Activated CD4-positive, alpha-beta T cell treated with anti-CD3 and anti-CD28 coated beads for 4 hours (primary cell): ENCODE measurements around the gene FRRS1.
"Not testable (repeated sequence)": the region's sequence is repeated elsewhere in the genome, so short reads cannot be mapped to it uniquely, and the experiment has no call there.

ENCODE experiments used
- DNase-seq, 2 donors: peaks; one replicate each; pipeline ENCODE4 v3.0.0-alpha.2; 2020

Gene FRRS1, protein sequence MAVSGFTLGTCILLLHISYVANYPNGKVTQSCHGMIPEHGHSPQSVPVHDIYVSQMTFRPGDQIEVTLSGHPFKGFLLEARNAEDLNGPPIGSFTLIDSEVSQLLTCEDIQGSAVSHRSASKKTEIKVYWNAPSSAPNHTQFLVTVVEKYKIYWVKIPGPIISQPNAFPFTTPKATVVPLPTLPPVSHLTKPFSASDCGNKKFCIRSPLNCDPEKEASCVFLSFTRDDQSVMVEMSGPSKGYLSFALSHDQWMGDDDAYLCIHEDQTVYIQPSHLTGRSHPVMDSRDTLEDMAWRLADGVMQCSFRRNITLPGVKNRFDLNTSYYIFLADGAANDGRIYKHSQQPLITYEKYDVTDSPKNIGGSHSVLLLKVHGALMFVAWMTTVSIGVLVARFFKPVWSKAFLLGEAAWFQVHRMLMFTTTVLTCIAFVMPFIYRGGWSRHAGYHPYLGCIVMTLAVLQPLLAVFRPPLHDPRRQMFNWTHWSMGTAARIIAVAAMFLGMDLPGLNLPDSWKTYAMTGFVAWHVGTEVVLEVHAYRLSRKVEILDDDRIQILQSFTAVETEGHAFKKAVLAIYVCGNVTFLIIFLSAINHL

DNA sequence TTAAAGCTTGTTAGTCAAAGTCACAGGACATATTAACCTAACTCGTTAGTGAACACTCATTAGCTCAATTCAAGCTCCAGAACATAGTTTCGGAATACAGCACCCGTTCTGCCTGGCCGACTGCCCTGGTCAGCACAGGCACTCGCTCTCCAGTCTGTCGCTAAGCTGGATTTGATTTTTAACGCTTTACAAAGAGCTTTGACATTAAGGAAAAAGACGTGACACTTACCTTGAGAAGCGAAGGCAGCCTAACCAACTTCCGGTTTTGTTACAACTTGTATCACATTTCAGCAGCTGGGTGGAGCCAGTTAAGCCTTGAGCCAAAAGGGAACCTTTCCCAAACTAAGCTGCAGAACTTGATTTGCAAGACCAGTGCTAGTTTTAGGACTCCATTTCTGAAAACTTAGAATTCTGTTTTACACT is at the start of gene FRRS1:
Gene FRRS1, minus strand, starts transcription at position 258 of the 423 bp plus-strand sequence. CDS start 17,867 bp downstream, outside the sequence.
- peak; percentile 10 to 14 for DNase-seq

DNA sequence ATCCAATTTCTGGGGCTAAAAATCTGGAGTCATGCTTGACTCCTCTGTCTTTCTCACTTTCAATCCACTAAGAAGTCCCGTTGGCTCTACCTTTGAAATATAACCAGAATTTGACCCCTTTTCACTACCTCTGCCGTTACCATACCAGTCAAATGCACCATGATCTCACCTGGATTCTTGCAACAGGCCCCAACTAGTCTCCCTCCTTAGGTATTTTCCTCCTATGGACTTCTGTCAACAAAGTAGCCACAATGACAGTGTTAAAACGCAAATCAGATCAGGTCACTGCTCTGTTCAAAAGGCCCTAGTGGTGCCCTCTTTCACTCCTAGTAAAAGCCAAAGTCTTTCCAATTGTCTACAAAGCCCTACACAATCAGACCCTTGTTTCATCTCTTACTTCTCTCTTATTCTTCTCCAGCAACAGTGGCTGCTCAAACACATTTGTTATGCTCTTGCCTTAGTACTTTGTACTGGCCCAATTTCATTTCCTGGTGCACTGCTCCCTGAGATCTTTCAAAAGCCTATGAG is 48.0 kb upstream of the FRRS1 start:
- no peak for DNase-seq

GRCh38 chr1:99811747-99812146 is 45.3 kb upstream of the FRRS1 start:
- no peak for DNase-seq

DNA sequence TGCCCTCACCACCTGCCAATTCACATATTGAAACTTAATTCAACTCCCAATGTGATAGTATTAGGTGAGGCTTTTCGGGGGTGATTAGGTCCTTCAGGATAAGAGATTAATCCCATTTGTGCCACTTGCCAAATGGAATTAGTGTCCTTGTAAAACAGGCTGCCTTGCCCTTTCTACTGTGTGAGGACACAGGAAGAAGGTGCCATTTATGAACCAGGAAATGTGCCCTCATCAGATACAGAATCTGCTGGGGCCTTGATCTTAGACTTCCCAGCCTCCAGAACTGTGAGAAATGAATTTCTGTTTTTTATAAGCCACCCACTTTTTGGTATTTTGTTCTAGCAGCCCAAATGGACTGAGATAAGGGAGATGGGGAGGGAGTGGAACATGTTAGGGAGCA is 44.6 kb upstream of the FRRS1 start:
- DNase-seq, result no peak

- peak; percentile 19 to 39 for DNase-seq
Measured at GRCh38 chr1:99808391-99809115, 42.1 kb upstream of the FRRS1 start.

GRCh38 chr1:99806882-99807281 is 40.4 kb upstream of the FRRS1 start:
- no peak for DNase-seq

GRCh38 chr1:99801584-99801983 is 35.1 kb upstream of the FRRS1 start:
- DNase-seq, result no peak

DNA sequence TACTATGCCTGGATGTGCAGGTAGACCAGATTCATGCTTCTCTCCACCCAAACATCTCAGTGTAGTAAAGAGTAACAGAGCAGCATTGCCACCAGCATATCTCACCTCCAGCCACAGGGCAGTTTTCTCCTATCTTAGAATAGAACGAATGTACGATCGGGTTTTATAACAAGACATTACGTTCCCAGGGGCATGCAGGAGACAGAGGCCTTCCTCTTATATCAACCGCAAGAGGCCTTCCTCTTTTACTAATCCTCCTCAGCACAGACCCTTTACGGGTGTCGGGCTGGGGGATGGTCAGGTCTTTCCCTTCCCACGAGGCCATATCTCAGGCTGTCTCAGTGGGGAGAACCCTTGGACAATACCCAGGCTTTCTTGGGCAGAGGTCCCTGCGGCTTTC is 27.4 kb upstream of the FRRS1 start:
- not testable (repeated sequence) for DNase-seq

GRCh38 chr1:99789715-99790114 is 23.3 kb upstream of the FRRS1 start:
- DNase-seq, result no peak

DNA sequence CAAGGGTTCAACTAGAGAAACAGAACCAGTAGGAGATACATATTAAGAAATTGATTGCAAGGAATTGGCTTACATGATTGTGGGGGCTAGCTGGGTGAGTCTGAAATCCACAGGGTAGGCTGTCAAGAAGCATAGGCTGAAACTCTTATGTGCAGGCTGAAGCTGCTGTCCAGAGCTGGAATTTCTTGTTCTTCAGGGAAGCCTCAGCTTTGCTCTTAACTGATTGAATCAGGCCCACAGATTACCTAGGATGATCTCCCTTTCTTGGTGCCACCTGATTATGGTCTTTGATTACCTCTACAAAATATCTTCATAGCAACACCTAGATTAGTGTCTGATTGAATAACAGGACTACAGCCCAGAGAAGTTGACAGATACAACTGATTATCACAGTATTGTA is 22.5 kb upstream of the FRRS1 start:
- DNase-seq, result no peak

- DNase-seq, result no peak
Measured at GRCh38 chr1:99786751-99787501, 20.5 kb upstream of the FRRS1 start.

GRCh38 chr1:99784809-99785255 is 18.4 kb upstream of the FRRS1 start:
- DNase-seq, result no peak

- DNase-seq, result no peak
Measured at GRCh38 chr1:99784143-99784542, 17.7 kb upstream of the FRRS1 start.

GRCh38 chr1:99782920-99783319 is 16.5 kb upstream of the FRRS1 start:
- no peak for DNase-seq

DNA sequence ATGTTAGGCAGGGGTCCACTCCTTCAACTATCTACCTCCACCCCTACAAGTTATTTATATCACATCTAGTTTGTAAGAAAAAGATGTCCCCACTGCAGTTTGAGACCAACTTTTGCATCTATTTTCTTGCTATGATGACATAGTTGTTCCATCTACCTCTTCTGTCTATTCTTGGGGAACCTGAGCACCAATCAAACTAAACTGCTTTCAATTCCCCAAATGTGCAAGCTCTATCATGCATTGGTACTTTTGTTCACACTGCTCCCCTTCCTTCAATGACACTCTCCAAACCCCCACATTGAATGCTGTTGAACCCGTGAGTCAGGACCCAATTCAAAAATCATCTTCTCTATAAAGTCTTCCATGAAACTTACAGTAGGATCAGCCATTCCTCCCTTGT is 16.0 kb upstream of the FRRS1 start:
- no peak for DNase-seq

GRCh38 chr1:99781798-99782197 is 15.4 kb upstream of the FRRS1 start:
- DNase-seq, result no peak

DNA sequence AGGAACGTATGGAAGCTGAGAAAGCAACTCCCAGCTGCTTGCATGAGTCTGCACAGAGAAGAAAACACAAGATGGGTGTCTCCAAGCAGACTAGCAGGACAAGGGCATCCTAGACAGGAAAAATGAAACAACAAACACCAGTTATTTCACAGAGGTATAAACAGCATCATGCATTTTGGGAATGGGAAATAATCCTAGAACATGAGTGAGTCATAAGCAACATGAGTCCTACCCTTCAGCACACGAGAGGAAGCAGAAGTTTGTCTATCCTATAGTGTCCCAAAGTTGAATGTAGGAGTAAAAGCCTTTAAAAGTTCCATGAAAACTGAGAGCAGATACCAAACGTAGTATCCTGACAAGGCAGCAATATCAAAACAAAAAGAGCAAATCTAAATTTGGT is 11.3 kb upstream of the FRRS1 start:
- DNase-seq, result no peak

- DNase-seq, result no peak
Measured at GRCh38 chr1:99776120-99776519, 9.7 kb upstream of the FRRS1 start.

DNA sequence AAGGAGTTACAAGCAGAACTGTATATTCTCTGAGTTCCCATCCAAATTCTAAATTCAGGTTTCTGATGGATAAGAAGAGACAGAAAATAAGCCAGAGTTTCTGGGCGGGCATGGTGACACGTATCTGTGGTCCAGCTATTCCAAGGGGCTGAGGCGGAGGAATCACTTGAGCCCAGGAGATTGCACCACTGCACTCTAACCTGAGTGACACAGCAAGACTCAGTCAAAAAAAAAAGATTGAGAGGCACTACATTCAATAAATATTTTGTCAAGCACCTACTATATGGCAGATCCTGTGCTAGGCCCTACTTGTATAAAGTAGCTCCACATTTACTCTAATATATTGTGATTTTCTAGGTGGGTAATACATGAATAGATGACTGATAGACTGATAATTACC is 6.4 kb upstream of the FRRS1 start:
- DNase-seq, result no peak

DNA sequence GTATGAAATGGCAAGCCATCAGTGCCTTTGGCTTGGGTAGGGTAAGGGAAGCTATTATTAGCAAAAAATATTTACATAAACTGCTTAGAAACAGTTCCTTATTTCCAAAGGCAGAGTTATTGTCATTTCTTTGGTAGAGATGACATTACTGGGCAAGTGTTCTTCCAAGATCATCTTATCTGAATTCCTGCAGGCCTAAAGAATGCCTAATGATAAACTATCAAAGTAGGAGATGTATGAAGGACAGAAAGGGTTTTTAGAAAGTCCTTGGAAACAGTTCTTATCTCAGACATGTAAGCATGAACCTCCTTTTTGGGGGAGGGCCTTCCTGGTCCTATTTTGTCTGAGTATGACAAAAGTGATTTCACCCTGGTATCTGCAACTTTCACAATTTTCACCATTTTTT is 5.1 kb upstream of the FRRS1 start:
- DNase-seq, result no peak

GRCh38 chr1:99768524-99769245 is 2.2 kb upstream of the FRRS1 start:
- DNase-seq, result no peak

DNA sequence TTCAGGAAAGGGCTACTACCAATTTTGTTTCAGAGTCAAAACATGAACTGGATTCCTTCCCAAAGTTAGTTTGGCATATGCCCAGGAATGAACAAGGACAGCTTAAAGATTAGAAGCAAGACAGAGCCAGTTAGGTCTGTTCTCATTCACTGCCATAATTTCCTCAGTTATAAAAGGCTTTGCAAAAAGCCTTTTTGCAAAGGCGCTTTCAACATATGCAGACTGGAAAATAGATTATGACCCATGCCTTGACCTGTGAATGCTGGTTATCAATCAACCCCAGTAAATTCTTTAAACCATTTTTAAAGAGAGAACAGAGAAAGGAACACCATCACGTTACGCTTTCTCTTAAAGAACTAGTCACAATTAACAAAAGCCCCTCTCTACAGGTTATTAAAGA is 1.7 kb upstream of the FRRS1 start:
- no peak for DNase-seq
